Upper lobe of left lung (tissue), 4 donors: ENCODE measurements around the gene HSPBP1.

Experiments
- CTCF ChIP-seq, 6 experiments: fragments of 450-650 bp in 4 of 6; fragments of 200-600 bp in 2 of 6; sonication (generic) in 2 of 6; IDR thresholded peaks; one replicate each; pipeline ENCODE4 v1.5.1; 2016 to 2019; ENCODE audit warnings: antibody characterized with exemption in 6 of 6
- POLR2AphosphoS5 ChIP-seq, 2 donors: sonication (generic); formaldehyde crosslinking; IDR thresholded peaks; one replicate each; pipeline ENCODE4 v1.5.1; 2017; ENCODE audit warnings: antibody characterized with exemption in 2 of 2

- TF ChIP-seq CTCF (IDR thresholded peaks at IDR 0.05) (no peak), POLR2AphosphoS5 (IDR thresholded peaks at IDR 0.05) (no peak)
Measured at GRCh38 chr19:55278391-55279135, 1.3 kb downstream of the HSPBP1 start.
